Mesendoderm (in vitro differentiated cells): Measurements from ENCODE around the gene AADACL2.
"Not testable (repeated sequence)": the region's sequence is repeated elsewhere in the genome, so short reads cannot be mapped to it uniquely, and the experiment has no call there.

ENCODE experiments used
- DNase-seq: peaks from one replicate; pipeline ENCODE4 v3.0.0; 2013
- H2AK5ac ChIP-seq: 2 replicates; pipeline ENCODE4 v1.6.1; 2013; ENCODE audit warnings: low read length, inconsistent platforms
- H2BK120ac ChIP-seq: 2 replicates; pipeline ENCODE4 v1.6.1; 2013; ENCODE audit warnings: low read depth, mild to moderate bottlenecking, low read length, moderate library complexity, mixed read lengths
- H2BK15ac ChIP-seq: replicated peaks from 2 replicates; pipeline ENCODE4 v1.6.1; 2013; ENCODE audit warnings: low read depth, mild to moderate bottlenecking, moderate library complexity
- H2BK5ac ChIP-seq: 2 replicates; pipeline ENCODE4 v1.6.1; 2013; ENCODE audit warnings: low read length, inconsistent platforms
- H3K18ac ChIP-seq: 2 replicates; pipeline ENCODE4 v1.6.1; 2013; ENCODE audit warnings: mild to moderate bottlenecking, low read length, mixed read lengths
- H3K23ac ChIP-seq: one replicate; pipeline ENCODE4 v1.6.1; 2013; ENCODE audit warnings: low read length
- H3K27ac ChIP-seq: 2 replicates; pipeline ENCODE4 v1.5.1; 2013; ENCODE audit warnings: low read depth, mild to moderate bottlenecking, inconsistent platforms, low read length, moderate library complexity
- H3K27me3 ChIP-seq: 2 replicates; pipeline ENCODE4 v1.6.1; 2013; ENCODE audit warnings: low read length, control low read depth, mild to moderate bottlenecking, inconsistent platforms; ENCODE audit not compliant: insufficient read depth, poor library complexity
- H3K36me3 ChIP-seq: 2 replicates; pipeline ENCODE4 v1.6.1; 2013; ENCODE audit warnings: low read length, inconsistent platforms; ENCODE audit not compliant: control insufficient read depth, insufficient read depth
- H3K4ac ChIP-seq: one replicate; pipeline ENCODE4 v1.6.1; 2013; ENCODE audit warnings: low read depth, mild to moderate bottlenecking, low read length, moderate library complexity
- H3K4me1 ChIP-seq: 2 replicates; pipeline ENCODE4 v1.6.1; 2013; ENCODE audit warnings: low read depth, low read length, inconsistent platforms; ENCODE audit not compliant: control insufficient read depth
- H3K4me2 ChIP-seq: 2 replicates; pipeline ENCODE4 v1.6.1; 2013; ENCODE audit warnings: low read length
- H3K4me3 ChIP-seq: 2 replicates; pipeline ENCODE4 v1.5.1; 2013; ENCODE audit warnings: mild to moderate bottlenecking, low read length
- H3K56ac ChIP-seq: one replicate; pipeline ENCODE4 v1.6.1; 2013; ENCODE audit warnings: low read length
- H3K79me1 ChIP-seq: 2 replicates; pipeline ENCODE4 v1.6.1; 2013; ENCODE audit warnings: low read length, inconsistent platforms
- H3K79me2 ChIP-seq: 2 replicates; pipeline ENCODE4 v1.6.1; 2013; ENCODE audit warnings: mild to moderate bottlenecking, low read length; ENCODE audit not compliant: control insufficient read depth, insufficient read depth
- H3K9ac ChIP-seq: 2 replicates; pipeline ENCODE4 v1.6.1; 2013; ENCODE audit warnings: low read length, inconsistent platforms
- H4K5ac ChIP-seq: one replicate; pipeline ENCODE4 v1.6.1; 2013; ENCODE audit warnings: low read length
- H4K8ac ChIP-seq: one replicate; pipeline ENCODE4 v1.6.1; 2013; ENCODE audit warnings: low read depth, mild to moderate bottlenecking, control low read depth, low read length, moderate library complexity
- WGBS: extraction: QIAGEN DNeasy Blood & Tissue Kit; methylation state at CpG from one replicate; pipeline ENCODE4 v1.1.7; 2013; ENCODE audit warnings: low lambda C conversion rate, missing lambda C conversion rate; ENCODE audit not compliant: insufficient coverage; ENCODE audit errors: extremely low coverage; 5-methylcytosine and 5-hydroxymethylcytosine counted together

The AADACL2 gene

DNA sequence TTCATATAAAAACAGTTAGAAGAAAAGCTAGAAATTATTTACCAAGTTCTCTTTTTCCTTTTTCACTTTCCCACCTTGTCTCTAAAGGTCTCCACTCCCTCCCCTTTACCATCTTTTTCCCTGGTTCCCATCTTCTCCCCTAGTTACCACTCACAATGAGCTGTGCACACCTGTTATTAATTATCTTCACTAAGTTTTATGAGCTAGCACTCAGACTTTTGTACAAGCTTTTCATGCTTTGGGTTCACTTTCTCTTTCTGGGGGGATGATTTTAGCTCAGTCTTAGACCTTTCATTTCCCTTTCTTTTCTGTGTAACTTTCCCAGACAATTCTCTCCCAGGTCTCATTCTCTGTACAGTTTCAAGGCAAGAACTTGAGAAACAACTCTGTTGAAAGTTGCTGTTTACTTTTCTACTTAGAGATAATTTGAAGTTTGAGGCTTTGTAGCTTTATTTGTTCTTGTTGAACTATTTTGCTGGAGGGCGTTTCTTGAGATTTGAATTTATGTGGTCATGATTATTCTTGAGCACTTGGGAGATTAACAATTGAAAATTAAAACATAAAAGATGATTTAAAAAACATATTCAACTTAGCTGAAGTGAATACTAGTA, 56.2 kb downstream of the AADACL2 start:
- no CpG with 5 or more reads among the region's 1 CpG for WGBS
- no peaks in the 10 kb centered on the region for H3K79me1 ChIP-seq
- no peak overlapping the region for H3K18ac ChIP-seq
- no peak overlapping the region for H4K5ac ChIP-seq
- no peak overlapping the region for H2BK120ac ChIP-seq
- no peak overlapping the region for H3K4ac ChIP-seq
- no peak overlapping the region for H3K4me2 ChIP-seq
- H3K36me3 ChIP-seq = no peaks in the 10 kb centered on the region
- no peak overlapping the region for H2BK15ac ChIP-seq
- H3K27ac ChIP-seq = no peak overlapping the region
- no peak overlapping the region for H4K8ac ChIP-seq
- H3K27me3 ChIP-seq = no peaks in the 10 kb centered on the region
- H2BK5ac ChIP-seq = no peak overlapping the region
- no peaks in the 10 kb centered on the region for H3K4me1 ChIP-seq
- no peaks in the 10 kb centered on the region for H3K79me2 ChIP-seq
- H3K23ac ChIP-seq = no peak overlapping the region
- no peak for DNase-seq
- H3K4me3 ChIP-seq = no peak overlapping the region
- H3K9ac ChIP-seq = no peak overlapping the region
- H2AK5ac ChIP-seq = no peak overlapping the region
- H3K56ac ChIP-seq = no peak overlapping the region

DNA sequence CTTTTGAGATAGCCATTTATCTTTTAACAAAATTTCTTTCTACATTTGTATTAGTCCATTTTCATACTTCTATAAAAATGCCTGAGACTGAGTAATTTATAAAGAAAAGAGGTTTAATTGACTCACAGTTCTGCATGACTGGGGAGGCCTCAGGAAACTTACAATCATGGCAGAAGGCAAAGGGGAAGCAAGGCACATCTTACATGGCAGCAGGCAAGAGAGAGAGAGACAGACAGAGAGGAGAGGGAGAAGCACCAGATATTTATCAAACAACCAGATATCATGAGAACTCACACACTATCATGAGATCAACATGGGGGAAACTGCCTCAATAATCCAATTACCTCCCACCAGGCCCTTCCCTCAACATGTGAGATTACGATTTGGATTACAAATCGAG, 57.0 kb downstream of the AADACL2 start:
- H2BK15ac ChIP-seq, H3K27me3 ChIP-seq, DNase-seq, H2BK120ac ChIP-seq, H3K56ac ChIP-seq, H3K9ac ChIP-seq, H3K36me3 ChIP-seq, H3K79me1 ChIP-seq, H4K5ac ChIP-seq, H3K23ac ChIP-seq, H3K79me2 ChIP-seq, H3K4me3 ChIP-seq, H3K4ac ChIP-seq, H3K27ac ChIP-seq, H3K4me1 ChIP-seq, H3K4me2 ChIP-seq, H2BK5ac ChIP-seq, H2AK5ac ChIP-seq, H3K18ac ChIP-seq, H4K8ac ChIP-seq: not testable (repeated sequence)
- no CpG with 5 or more reads among the region's 2 CpGs for WGBS

DNA sequence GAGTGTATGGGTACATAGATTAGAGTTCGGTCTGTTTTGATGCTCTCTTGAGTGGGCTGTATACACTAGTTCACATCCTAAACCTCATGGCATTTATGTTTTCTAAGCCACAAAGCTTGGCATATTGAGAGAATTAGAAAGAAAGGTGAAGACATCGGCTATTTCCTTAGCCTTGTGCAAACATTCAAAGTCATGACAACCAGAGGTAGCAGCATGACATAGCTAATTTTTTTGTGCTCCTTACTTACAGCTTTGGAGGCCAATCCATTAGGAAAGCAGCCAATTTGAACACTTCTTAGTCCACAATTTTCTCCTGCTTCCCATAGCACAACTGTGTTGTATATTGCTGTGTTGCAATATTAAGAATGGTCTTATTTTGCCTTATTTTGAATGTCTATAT, 58.7 kb downstream of the AADACL2 start:
- Histone ChIP-seq H2AK5ac (no peak overlapping the region), H3K27ac (no peak overlapping the region), H3K79me1 (no peaks in the 10 kb centered on the region), H3K4ac (no peak overlapping the region), H2BK15ac (no peak overlapping the region), H3K23ac (no peak overlapping the region), H3K4me2 (no peak overlapping the region), H4K8ac (no peak overlapping the region), H3K79me2 (no peaks in the 10 kb centered on the region), H3K56ac (no peak overlapping the region), H3K27me3 (no peaks in the 10 kb centered on the region), H3K4me1 (no peaks in the 10 kb centered on the region), H3K9ac (no peak overlapping the region), H3K4me3 (no peak overlapping the region), H2BK5ac (no peak overlapping the region), H3K36me3 (no peaks in the 10 kb centered on the region), H3K18ac (no peak overlapping the region), H2BK120ac (no peak overlapping the region), H4K5ac (no peak overlapping the region)
- DNase-seq = no peak
- WGBS = no CpG with 5 or more reads among the region's 2 CpGs

DNA sequence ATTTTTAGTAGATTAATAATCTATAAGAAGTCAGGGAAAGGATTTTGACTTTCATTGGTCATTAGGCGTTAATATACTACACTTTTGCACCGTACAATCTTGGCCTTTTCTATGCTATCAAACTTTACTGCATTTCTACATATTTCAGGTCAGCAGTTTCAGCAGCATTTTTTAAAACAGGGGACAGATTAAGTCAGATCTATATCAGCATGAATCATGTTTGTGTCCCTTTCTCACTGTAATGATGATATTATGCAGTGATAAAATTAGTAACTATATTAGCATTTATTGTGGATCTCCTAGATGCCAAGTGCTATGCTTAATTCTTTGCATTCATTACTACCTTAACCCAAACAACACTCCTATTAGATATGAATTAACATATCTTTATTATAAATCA, 59.9 kb downstream of the AADACL2 start:
- H3K9ac ChIP-seq = no peak overlapping the region
- no peaks in the 10 kb centered on the region for H3K4me1 ChIP-seq
- H3K36me3 ChIP-seq = no peaks in the 10 kb centered on the region
- H4K5ac ChIP-seq = no peak overlapping the region
- no peak overlapping the region for H2BK15ac ChIP-seq
- H3K4me3 ChIP-seq = no peak overlapping the region
- H3K79me2 ChIP-seq = no peaks in the 10 kb centered on the region
- H3K4ac ChIP-seq = no peak overlapping the region
- WGBS = no CpG with 5 or more reads among the region's 2 CpGs
- no peak overlapping the region for H3K4me2 ChIP-seq
- no peak overlapping the region for H2BK120ac ChIP-seq
- H3K56ac ChIP-seq = no peak overlapping the region
- H3K23ac ChIP-seq = no peak overlapping the region
- H4K8ac ChIP-seq = no peak overlapping the region
- no peaks in the 10 kb centered on the region for H3K79me1 ChIP-seq
- H2BK5ac ChIP-seq = no peak overlapping the region
- H2AK5ac ChIP-seq = no peak overlapping the region
- no peak overlapping the region for H3K27ac ChIP-seq
- DNase-seq = no peak
- no peaks in the 10 kb centered on the region for H3K27me3 ChIP-seq
- H3K18ac ChIP-seq = no peak overlapping the region

DNA sequence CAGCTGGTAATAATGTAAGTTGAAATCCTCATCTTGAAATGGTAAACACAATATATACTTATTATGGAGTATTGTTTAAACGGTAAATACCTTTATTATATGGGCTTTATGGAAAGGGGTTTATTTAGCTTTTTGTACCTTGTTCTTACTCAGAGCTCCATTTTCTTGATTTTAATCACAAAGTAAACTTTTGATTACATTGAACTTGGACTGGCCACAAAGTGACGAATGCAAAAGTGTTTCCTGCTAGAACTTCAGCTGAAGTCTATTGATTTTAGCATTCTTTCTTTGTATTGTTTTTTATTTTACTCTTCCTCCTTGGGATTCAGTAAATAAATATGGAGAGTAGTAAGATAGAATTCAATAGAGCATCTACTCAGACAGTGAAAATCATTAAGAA, 60.4 kb downstream of the AADACL2 start:
- H3K23ac ChIP-seq = no peak overlapping the region
- H3K4me3 ChIP-seq = no peak overlapping the region
- H3K4me2 ChIP-seq = no peak overlapping the region
- H3K79me1 ChIP-seq = no peaks in the 10 kb centered on the region
- no peak for DNase-seq
- H2BK15ac ChIP-seq = no peak overlapping the region
- no peak overlapping the region for H3K27ac ChIP-seq
- H3K18ac ChIP-seq = no peak overlapping the region
- no peaks in the 10 kb centered on the region for H3K27me3 ChIP-seq
- no CpG with 5 or more reads among the region's 2 CpGs for WGBS
- no peaks in the 10 kb centered on the region for H3K36me3 ChIP-seq
- H3K56ac ChIP-seq = no peak overlapping the region
- no peaks in the 10 kb centered on the region for H3K79me2 ChIP-seq
- no peak overlapping the region for H4K8ac ChIP-seq
- no peak overlapping the region for H4K5ac ChIP-seq
- H2BK5ac ChIP-seq = no peak overlapping the region
- H3K4ac ChIP-seq = no peak overlapping the region
- H2AK5ac ChIP-seq = no peak overlapping the region
- no peak overlapping the region for H3K9ac ChIP-seq
- no peaks in the 10 kb centered on the region for H3K4me1 ChIP-seq
- H2BK120ac ChIP-seq = no peak overlapping the region

DNA sequence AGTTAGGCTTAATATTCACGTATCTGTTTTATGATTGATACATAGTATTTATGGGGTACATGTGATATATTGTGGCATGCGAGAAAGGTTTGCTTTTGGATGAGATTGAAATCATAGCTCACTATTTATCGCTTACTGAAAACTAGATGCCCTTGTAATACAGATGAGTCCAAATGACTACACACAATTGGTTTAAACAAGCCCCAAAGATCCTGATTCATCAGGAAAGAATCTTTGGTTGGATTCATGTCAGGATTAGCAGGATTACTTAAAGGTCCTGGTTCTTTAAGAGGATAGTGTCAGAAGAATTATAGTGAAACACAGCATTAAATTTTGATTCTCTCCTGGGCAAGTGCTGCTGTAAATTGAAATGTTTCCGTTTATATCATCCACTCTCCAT, 61.5 kb downstream of the AADACL2 start:
- Histone ChIP-seq H3K27me3 (no peaks in the 10 kb centered on the region), H3K23ac (no peak overlapping the region), H3K4ac (no peak overlapping the region), H3K18ac (no peak overlapping the region), H2BK120ac (no peak overlapping the region), H3K4me2 (no peak overlapping the region), H4K5ac (no peak overlapping the region), H3K4me3 (no peak overlapping the region), H3K27ac (no peak overlapping the region), H3K36me3 (no peaks in the 10 kb centered on the region), H3K56ac (no peak overlapping the region), H2BK15ac (no peak overlapping the region), H2BK5ac (no peak overlapping the region), H3K79me2 (no peaks in the 10 kb centered on the region), H4K8ac (no peak overlapping the region), H3K79me1 (no peaks in the 10 kb centered on the region), H3K9ac (no peak overlapping the region), H2AK5ac (no peak overlapping the region), H3K4me1 (no peaks in the 10 kb centered on the region)
- no peak for DNase-seq
- WGBS = no CpG with 5 or more reads among the region's 4 CpGs
